GM12872 (cell line): Measurements from ENCODE around the gene TTC9B.

ENCODE experiments used
- TF ChIP-seq, protein P1 (sequence below): IDR thresholded peaks from 3 replicates; pipeline ENCODE4 v1.5.1; 2011; ENCODE audit warnings: low read depth, mild to moderate bottlenecking, low read length, moderate library complexity; ENCODE audit not compliant: insufficient read depth

Gene TTC9B

DNA sequence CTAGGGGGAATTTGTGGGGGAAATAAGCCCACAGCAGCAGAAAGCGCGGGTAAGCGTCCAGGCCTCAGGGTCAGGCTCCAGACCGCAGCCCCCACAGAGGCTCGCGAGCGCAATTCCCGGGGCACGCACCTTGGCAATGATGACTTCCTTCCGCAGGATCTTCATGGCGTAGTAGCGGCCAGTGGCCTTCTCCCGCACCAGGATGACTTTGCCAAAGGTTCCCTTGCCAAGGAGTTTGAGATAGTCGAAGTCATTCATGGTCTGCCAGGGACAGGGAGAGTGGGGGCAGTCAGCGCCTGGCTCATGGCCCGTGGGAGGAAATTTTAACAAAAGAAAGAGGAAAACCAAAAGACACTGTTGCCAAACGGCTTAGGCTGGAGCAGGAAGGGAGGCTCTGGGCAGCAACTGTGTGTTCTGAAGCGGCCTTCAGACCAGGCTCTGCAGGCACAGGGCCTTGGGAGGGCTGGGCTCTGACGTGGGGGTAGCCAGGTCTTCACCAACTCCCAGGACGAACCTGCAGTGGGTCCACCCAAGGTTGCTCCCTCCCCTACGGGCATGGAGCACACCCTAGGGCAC, 23.7 kb upstream of the TTC9B start:
- TF ChIP-seq, protein P1, sequence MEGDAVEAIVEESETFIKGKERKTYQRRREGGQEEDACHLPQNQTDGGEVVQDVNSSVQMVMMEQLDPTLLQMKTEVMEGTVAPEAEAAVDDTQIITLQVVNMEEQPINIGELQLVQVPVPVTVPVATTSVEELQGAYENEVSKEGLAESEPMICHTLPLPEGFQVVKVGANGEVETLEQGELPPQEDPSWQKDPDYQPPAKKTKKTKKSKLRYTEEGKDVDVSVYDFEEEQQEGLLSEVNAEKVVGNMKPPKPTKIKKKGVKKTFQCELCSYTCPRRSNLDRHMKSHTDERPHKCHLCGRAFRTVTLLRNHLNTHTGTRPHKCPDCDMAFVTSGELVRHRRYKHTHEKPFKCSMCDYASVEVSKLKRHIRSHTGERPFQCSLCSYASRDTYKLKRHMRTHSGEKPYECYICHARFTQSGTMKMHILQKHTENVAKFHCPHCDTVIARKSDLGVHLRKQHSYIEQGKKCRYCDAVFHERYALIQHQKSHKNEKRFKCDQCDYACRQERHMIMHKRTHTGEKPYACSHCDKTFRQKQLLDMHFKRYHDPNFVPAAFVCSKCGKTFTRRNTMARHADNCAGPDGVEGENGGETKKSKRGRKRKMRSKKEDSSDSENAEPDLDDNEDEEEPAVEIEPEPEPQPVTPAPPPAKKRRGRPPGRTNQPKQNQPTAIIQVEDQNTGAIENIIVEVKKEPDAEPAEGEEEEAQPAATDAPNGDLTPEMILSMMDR = no peak

DNA sequence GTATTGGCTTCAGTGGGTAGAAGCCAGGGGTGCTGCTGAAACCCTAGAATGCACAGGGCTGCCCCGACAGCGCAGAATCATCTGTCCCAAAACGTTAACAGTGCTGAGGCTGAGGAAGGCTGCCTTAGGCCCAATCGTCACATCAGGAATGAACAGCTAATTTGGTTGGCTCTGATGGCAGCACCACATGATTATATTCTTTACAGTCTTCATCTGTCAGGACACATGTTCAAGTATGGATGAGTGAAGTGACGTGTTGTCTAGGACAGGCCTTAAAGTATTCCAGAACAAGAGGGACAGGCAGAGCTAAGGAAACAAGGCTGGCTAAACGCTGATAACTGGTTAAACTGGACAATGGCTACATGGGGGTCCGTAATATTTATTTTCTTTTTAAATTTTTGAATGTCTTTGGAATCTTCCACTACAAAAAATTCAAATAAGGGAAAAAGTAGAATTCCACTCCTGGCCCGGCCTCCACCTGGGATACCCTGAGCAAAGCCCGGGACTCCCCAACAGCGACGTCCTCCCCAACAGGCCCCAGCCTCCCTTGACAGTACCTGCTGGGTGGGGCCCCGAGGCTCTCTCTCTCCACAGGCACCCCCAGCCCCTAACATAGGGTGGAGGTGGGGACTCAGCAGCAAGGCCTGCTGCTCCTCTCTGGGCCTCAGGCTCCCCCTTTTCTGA, 23.1 kb upstream of the TTC9B start:
- TF ChIP-seq, protein P1 = no peak

DNA sequence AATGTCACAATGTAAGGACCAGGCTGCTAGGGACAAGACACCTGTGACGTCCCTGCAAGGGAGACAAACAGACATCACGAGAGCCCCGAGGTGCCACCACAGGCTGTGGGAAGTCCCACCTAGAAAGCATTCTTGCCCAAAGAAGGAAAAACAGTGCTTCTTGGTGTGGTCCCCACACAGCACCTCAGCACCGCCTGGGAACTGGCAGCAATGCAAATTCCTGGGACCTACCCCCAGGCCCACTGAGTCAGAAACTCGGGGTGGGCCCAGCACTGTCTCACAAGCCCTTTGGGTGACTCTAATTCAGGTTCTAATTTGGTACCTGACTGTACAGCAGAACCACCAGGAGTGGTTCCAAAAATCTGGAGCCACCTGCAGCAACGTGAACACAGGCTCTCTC, 22.1 kb upstream of the TTC9B start:
- TF ChIP-seq, protein P1 = no peak

DNA sequence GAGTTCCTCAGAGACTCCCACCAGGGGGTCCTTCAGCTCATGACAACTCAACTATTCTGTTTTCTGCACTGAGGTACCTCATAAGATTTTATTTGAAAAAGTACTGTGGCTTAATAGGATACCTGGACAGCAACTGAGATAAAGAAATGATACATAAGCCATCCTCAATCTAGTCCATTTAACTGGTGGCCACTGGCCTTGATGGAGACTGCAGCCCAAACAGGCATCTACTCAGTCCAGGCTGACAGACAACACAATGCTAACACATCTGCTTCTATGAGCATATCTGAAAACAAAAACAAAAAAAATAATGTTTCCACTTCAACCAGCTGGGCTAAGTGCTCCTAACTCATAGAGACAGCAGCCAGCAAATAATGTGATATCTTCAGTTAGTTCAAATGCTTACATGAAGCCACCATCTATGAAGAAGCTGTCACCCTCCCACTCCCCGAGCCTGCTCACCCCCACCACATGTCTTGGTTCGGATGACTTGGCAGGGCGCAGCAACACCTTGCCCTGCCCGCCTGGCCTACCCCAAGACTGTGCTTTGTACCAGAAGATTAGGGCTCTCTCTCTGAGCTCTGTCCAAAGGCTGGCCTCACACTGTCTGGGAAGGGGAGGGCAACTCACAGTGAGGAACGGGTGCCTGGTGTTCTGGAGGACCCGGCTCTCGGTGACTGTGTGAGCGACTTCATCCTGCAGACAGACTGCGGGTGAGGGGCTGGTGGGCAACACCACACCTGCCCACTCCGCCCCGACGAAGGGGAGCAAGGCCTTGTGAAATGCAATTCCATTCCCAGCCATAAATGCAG, 21.4 kb upstream of the TTC9B start:
- TF ChIP-seq, protein P1 = no peak

DNA sequence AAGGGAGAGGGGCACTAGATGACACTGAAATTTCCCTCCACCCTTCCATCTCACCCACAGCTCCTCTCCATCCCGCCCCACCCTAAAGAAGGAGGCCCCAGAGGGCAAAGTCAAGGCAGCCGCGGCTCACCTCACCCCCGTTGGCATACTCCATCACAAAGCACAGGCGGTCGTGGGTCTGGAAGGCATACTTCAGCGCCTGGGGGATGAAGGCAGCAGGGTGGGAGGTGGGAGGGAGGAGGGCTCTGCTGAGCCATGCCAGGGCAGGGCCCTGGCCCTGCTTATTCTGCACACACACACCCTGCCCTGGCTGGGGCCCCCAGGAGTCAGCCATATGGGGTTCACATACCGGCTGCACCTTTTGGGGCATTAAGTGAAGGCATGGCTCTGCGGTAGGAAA, 20.6 kb upstream of the TTC9B start:
- TF ChIP-seq, protein P1 = no peak

DNA sequence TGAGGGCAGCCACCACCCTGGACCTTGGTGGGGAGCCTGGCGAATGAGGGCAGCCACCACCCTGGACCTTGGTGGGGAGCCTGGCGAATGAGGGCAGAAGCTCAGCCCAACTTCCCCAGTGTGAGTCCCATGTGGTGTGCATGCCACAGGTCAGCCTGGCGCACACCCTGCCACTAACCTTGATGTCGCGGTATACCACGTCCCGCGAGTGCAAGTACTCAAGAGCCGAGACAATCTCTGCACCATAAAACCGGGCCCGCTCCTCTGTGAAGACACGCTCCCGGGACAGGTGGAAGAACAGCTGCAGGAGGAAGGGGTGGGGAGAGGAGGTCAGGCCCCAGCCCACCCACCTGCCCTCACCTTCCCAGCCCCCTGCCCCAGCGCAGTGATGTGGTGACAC, 19.6 kb upstream of the TTC9B start:
- TF ChIP-seq, protein P1 = no peak

DNA sequence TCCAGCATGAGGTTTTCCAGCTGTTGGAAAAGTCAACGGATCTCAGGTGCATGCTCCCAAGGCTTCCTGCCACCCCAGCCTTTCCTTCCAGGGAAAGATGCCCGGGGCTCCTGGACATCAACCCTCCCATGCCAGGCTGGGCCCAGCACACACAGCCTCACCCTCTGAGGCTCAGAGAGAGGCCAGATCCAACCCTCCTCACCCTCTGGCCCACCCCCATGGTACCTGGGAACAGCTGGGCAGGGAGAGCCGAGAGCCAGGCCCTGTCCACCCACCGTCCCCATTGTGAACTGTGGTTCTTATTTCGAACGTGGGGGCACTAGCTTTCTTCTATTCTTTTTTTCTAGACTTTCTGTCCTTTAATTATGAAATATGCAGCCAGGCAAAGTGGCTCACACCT, 18.2 kb upstream of the TTC9B start:
- TF ChIP-seq, protein P1 = no peak
